ENCODE data around the gene RASSF1. TPM values are rescaled to one million over a fixed set of nuclear protein-coding genes. Genes with fewer than 3 reads are reported as not detected.

Gene RASSF1
- polyA plus RNA-seq, 1 experiment = 80.2 TPM

DNA sequence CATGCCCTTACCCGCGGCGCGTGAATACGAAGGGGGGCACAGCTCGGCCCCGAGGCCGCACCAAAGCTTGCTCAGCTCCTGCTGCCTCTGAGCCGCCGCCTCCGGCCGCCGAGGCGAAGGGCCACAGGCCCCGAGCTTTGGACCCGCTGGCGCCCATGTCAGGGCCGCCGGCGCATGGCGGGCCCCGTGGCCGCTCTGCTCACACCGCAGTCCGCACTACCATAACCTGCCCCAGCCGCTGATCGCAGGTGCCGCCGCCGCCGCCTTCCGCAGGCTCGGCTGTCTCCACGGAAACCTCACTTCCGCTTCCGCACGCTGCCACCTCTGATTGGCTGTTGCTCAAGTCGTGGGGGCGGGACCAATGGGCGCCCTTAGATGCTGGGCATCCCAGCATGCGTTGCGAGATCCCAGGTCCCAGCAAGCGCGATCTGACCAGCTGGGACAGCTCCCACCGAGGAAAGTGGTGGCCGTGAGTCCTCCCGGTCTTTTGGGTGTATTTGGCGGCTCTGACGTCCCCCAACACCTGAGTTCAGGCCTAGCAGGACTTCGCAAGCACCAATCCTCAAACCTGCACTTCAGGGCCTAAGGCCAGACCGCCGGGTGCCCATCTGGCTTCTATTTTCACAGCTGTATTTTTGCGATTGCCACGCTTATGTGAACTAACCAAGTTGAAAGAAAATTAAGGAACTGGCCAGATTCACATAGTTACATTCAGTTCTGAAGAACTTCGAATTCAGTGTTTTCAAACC lies 12.5 kb downstream of the RASSF1 start, which contains the start of gene TUSC2:
TUSC2 (minus strand) TSS at position 281 of the 749 bp plus-strand sequence; CDS start at position 157, 124 bp downstream.
- POLR2A ChIA-PET = interaction anchor here (1.6 kb wide), 1 partner anchor 9 kb away, joined by 5 read pairs; no protein-coding TSS in a partner anchor
- peak; percentile 74 for DNase-seq (ENCODE audit: low read depth)
- CTCF ChIA-PET = interaction anchor here (0.9 to 2.1 kb wide), 6 partner anchors 9 to 134 kb away, joined by 4 to 11 read pairs (median 5); partner anchors contain the start of genes GNAI2 and SEMA3B
- peaks cover 27% of the 10 kb centered on the region for H3K36me3 ChIP-seq (ENCODE audit: control insufficient read depth, insufficient read depth, low read length)
- TF ChIP-seq, protein P1, sequence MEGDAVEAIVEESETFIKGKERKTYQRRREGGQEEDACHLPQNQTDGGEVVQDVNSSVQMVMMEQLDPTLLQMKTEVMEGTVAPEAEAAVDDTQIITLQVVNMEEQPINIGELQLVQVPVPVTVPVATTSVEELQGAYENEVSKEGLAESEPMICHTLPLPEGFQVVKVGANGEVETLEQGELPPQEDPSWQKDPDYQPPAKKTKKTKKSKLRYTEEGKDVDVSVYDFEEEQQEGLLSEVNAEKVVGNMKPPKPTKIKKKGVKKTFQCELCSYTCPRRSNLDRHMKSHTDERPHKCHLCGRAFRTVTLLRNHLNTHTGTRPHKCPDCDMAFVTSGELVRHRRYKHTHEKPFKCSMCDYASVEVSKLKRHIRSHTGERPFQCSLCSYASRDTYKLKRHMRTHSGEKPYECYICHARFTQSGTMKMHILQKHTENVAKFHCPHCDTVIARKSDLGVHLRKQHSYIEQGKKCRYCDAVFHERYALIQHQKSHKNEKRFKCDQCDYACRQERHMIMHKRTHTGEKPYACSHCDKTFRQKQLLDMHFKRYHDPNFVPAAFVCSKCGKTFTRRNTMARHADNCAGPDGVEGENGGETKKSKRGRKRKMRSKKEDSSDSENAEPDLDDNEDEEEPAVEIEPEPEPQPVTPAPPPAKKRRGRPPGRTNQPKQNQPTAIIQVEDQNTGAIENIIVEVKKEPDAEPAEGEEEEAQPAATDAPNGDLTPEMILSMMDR (IDR thresholded peaks at IDR 0.05; ENCODE audit: insufficient read depth, low read depth, low read length) = no peak
- no peaks in the 10 kb centered on the region for H3K27me3 ChIP-seq (ENCODE audit: control insufficient read depth, insufficient read depth, low read length)
- peak within 1 kb of the TSS; percentile 72 for H3K4me3 ChIP-seq (ENCODE audit: low read depth, low read length)

DNA sequence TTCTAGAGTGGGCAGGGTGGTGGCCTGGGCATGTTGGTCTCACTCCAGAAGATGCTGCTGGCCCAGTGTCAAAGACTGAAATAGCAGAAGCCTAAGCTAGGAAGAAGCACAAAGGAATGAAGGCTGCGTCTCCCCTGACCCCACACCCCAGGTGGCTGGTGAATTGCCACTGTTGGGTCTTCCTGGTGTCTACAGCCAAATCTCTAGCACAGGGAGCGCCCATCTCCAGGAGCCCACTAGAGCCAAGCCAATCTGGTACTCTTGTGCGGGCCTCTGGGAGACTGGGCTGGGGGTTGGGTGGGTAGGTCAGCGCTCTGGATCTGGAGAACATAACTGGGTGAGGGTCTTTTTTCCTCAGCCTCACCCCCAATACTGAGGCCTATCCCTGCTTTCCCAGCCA lies 13.5 kb downstream of the RASSF1 start:
- Histone ChIP-seq H3K27me3 (ENCODE audit: control insufficient read depth, insufficient read depth, low read length) (no peaks in the 10 kb centered on the region), H3K4me3 (ENCODE audit: low read depth, low read length) (peak overlapping the region; percentile 72), H3K36me3 (ENCODE audit: control insufficient read depth, insufficient read depth, low read length) (peaks cover 26% of the 10 kb centered on the region)
- TF ChIP-seq, protein P1 (IDR thresholded peaks at IDR 0.05; ENCODE audit: insufficient read depth, low read depth, low read length) = no peak
- POLR2A ChIA-PET = interaction anchor here (1.6 kb wide), 1 partner anchor 10 kb away, joined by 5 read pairs; no protein-coding TSS in a partner anchor
- no peak for DNase-seq (ENCODE audit: low read depth)
- CTCF ChIA-PET = interaction anchor here (1.6 to 2.1 kb wide), 4 partner anchors 10 to 133 kb away, joined by 5 to 11 read pairs (median 6); partner anchors contain the start of gene SEMA3B

DNA sequence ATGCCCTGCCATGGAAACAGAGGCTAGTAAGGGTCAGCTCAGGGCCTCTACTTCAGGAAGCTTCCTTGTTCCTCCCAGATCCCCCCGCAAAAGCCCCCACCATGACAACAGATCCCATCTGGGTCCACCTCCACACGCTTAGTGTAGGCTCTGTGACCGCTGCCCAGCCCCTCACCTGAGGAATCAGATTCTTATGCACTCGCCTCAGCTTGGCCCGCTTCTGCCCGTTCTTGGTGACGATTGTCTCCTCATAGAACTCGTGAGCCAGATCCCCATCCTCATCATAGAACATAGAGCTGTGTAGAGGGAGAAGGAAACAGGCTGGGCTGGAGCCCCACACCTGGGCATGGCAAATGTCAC lies 14.5 kb downstream of the RASSF1 start:
- peaks cover 16% of the 10 kb centered on the region for H3K36me3 ChIP-seq (ENCODE audit: control insufficient read depth, insufficient read depth, low read length)
- TF ChIP-seq, protein P1 (IDR thresholded peaks at IDR 0.05; ENCODE audit: insufficient read depth, low read depth, low read length) = no peak
- no peak for DNase-seq (ENCODE audit: low read depth)
- ChIA-PET CTCF (interaction anchor here (0.9 kb wide), 1 partner anchor 133 kb away, joined by 3 read pairs; no protein-coding TSS in a partner anchor), POLR2A (no interaction called here)
- no peak overlapping the region for H3K4me3 ChIP-seq (ENCODE audit: low read depth, low read length)
- no peaks in the 10 kb centered on the region for H3K27me3 ChIP-seq (ENCODE audit: control insufficient read depth, insufficient read depth, low read length)

DNA sequence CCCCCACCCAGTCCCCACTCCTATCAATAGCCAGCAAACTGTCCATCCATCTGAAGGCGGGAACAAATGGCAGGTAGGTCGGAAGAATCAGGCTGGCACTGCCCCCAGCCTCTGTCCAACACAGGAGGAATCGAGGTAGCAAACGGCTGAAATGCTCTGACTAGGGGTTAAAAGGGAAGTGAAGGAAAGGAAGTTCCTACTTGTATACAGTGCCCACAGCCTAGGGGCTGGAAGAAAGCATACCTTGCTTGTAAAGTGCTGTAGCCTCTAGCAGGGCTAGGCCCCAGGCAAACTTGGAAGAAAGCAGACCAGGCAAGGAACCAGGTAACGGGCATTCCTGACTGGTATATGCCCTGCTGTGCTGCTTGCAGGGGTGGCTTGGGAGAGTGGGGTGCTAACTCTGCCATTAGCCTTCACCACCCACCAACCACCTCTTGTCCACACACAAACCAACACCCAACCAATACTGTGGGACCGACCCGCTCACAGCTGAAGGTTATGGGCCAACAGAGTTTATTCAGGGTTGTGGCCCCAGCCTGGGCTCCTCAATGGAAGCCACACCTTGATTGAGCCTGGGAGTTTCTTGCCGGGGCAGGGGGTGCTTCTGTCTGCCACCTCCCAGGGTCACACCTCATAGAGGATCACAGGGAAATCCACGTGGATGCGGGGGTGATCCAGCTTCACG lies 15.0 kb downstream of the RASSF1 start:
- Histone ChIP-seq H3K27me3 (ENCODE audit: control insufficient read depth, insufficient read depth, low read length) (no peaks in the 10 kb centered on the region), H3K4me3 (ENCODE audit: low read depth, low read length) (no peak overlapping the region), H3K36me3 (ENCODE audit: control insufficient read depth, insufficient read depth, low read length) (peaks cover 12% of the 10 kb centered on the region)
- DNase-seq (ENCODE audit: low read depth) = no peak
- ChIA-PET CTCF (interaction anchor here (0.8 to 3.0 kb wide), 6 partner anchors 10 to 132 kb away, joined by 3 to 32 read pairs (median 14); no protein-coding TSS in a partner anchor), POLR2A (no interaction called here)
- TF ChIP-seq, protein P1 (IDR thresholded peaks at IDR 0.05; ENCODE audit: insufficient read depth, low read depth, low read length) = no peak

DNA sequence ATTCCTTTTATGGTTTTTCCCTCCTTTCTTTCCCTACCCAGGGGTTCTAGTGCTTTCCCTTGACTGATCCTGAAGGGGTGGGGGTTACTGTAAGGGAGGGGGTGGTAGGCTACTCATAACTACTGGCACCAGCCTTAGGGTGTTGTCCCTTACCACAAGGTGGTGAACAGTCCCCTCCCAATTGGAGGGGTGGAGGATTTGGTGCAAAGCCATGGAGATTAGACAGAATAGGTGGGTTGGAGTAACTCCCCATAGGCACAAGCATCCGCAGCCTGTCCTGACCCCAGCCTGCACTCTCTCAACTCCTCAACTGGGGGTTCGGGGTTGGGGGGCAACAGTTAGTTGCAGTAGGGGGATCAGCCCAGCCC lies 15.5 kb downstream of the RASSF1 start:
- no peaks in the 10 kb centered on the region for H3K27me3 ChIP-seq (ENCODE audit: control insufficient read depth, insufficient read depth, low read length)
- TF ChIP-seq, protein P1 (IDR thresholded peaks at IDR 0.05; ENCODE audit: insufficient read depth, low read depth, low read length) = no peak
- H3K4me3 ChIP-seq (ENCODE audit: low read depth, low read length) = no peak overlapping the region
- CTCF ChIA-PET = interaction anchor here (0.6 to 3.0 kb wide), 17 partner anchors 10 to 204 kb away, joined by 3 to 32 read pairs (median 4); partner anchors contain the start of genes HYAL3 and NAA80
- no peak for DNase-seq (ENCODE audit: low read depth)
- POLR2A ChIA-PET = no interaction called here
- H3K36me3 ChIP-seq (ENCODE audit: control insufficient read depth, insufficient read depth, low read length) = peaks cover 7% of the 10 kb centered on the region

Data from BJ (cell line).